Keratinocyte (primary cell): ENCODE data around the gene CDR2L. TPM values are rescaled to one million over a fixed set of nuclear protein-coding genes. Genes with fewer than 3 reads are reported as not detected.

Source experiments
- DNase-seq: peaks from one replicate; pipeline ENCODE4 v3.0.0-alpha.2; 2011; ENCODE audit warnings: low read depth, missing footprints, low spot score
- FAIRE-seq: peaks from 2 replicates; lab custom pipeline; 2011; peaks lifted over from hg19 to GRCh38; lab: Jason Lieb, UNC
- H2AFZ ChIP-seq: 2 replicates; pipeline ENCODE4 v1.6.0; 2012; ENCODE audit warnings: low read length, control low read depth, inconsistent platforms; ENCODE audit not compliant: control insufficient read depth
- H3K27ac ChIP-seq: 2 replicates; pipeline ENCODE4 v1.5.1; 2011; ENCODE audit warnings: low read length; ENCODE audit not compliant: control insufficient read depth, insufficient read depth
- H3K27me3 ChIP-seq: 3 replicates; pipeline ENCODE4 v1.6.0; 2011; ENCODE audit warnings: low read length; ENCODE audit not compliant: control insufficient read depth, insufficient read depth; ENCODE audit errors: extremely low read depth
- H3K36me3 ChIP-seq, 2 experiments: 2 replicates in 1 of 2; 3 replicates in 1 of 2; pipeline ENCODE4 v1.5.1; 2011; ENCODE audit warnings: low read length in 2 of 2, mild to moderate bottlenecking in 1 of 2; ENCODE audit not compliant: control insufficient read depth in 2 of 2, insufficient read depth in 2 of 2; ENCODE audit errors: extremely low read depth in 1 of 2
- H3K4me1 ChIP-seq: 3 replicates; pipeline ENCODE4 v1.5.1; 2011; ENCODE audit warnings: low read length; ENCODE audit not compliant: control insufficient read depth, insufficient read depth; ENCODE audit errors: extremely low read depth
- H3K4me2 ChIP-seq: 3 replicates; pipeline ENCODE4 v1.6.0; 2011; ENCODE audit warnings: low read depth, low read length; ENCODE audit not compliant: control insufficient read depth, insufficient read depth; ENCODE audit errors: extremely low read depth
- H3K4me3 ChIP-seq, 3 experiments: fragments of 200-600 bp in 1 of 3; sonication (generic) in 1 of 3; 2 replicates in 2 of 3; 3 replicates in 1 of 3; pipeline ENCODE4 v1.5.1; 2011 to 2016; ENCODE audit warnings: low read length in 3 of 3, mild to moderate bottlenecking in 3 of 3, control low read depth in 2 of 3, inconsistent platforms in 1 of 3, low read depth in 1 of 3, mixed read lengths in 1 of 3, mixed run types in 1 of 3, moderate library complexity in 1 of 3; ENCODE audit not compliant: control insufficient read depth in 2 of 3, insufficient read depth in 2 of 3; ENCODE audit errors: extremely low read depth in 1 of 3
- H3K79me2 ChIP-seq: 2 replicates; pipeline ENCODE4 v1.6.0; 2012; ENCODE audit warnings: low read length; ENCODE audit not compliant: control insufficient read depth, insufficient read depth
- H3K9ac ChIP-seq: 3 replicates; pipeline ENCODE4 v1.6.0; 2011; ENCODE audit warnings: low read length; ENCODE audit not compliant: control insufficient read depth, insufficient read depth; ENCODE audit errors: extremely low read depth
- H3K9me1 ChIP-seq: 3 replicates; pipeline ENCODE4 v1.6.0; 2011; ENCODE audit warnings: low read length; ENCODE audit not compliant: control insufficient read depth, insufficient read depth; ENCODE audit errors: extremely low read depth
- H3K9me3 ChIP-seq: 2 replicates; pipeline ENCODE4 v1.5.1; 2012; ENCODE audit warnings: low read depth, low read length; ENCODE audit not compliant: control insufficient read depth
- H4K20me1 ChIP-seq: 3 replicates; pipeline ENCODE4 v1.6.0; 2011; ENCODE audit warnings: low read length; ENCODE audit not compliant: control insufficient read depth, insufficient read depth; ENCODE audit errors: extremely low read depth
- CTCF ChIP-seq, 3 experiments: IDR thresholded peaks in 1 of 3; conservative IDR thresholded peaks in 1 of 3; optimal IDR thresholded peaks in 1 of 3; 2 replicates in 2 of 3; 3 replicates in 1 of 3; pipeline versions ENCODE3 to v1.5.1; 2011; ENCODE audit warnings: low read length in 3 of 3, mild to moderate bottlenecking in 3 of 3, moderate library complexity in 2 of 3, control low read depth in 1 of 3, inconsistent platforms in 1 of 3; ENCODE audit not compliant: insufficient read depth in 2 of 3; ENCODE audit errors: extremely low read depth in 1 of 3
- EZH2 ChIP-seq: IDR thresholded peaks from one replicate; pipeline ENCODE4 v1.6.1; 2012; ENCODE audit warnings: inconsistent platforms, mild to moderate bottlenecking, low read length, moderate library complexity
- dilution Hi-C: fragments of 300-500 bp; cut with MboI; formaldehyde crosslinking; loops from one replicate; pipeline ENCODE4 v1.7.0; 2020; ENCODE audit warnings: low sequenced_read_pairs; ENCODE audit not compliant: extremely low pct_ligation_motif_present
- polyA plus RNA-seq, 5 experiments: library from polyadenylated mRNA; depleted of rRNA in 3 of 5; stranded (reverse) in 3 of 5; stranded (forward) in 1 of 5; unstranded in 1 of 5; fragments of >200 nt; gene quantifications; 1 replicate in 1 of 5; 2 replicates in 3 of 5; 3 replicates in 1 of 5; pipeline versions ENCODE4 v1.2.1 to v1.2.3, GENCODE V29; 2011 to 2012; ENCODE audit warnings: missing spikeins in 2 of 5, low read depth in 1 of 5, low replicate concordance in 1 of 5

The CDR2L gene
- polyA plus RNA-seq, 1 donor (not counting 4 experiments of a cell fraction or from before 2014, with no cell fraction given): 7.1 TPM

- no peaks in the 10 kb centered on the region for H3K9me1 ChIP-seq
- FAIRE-seq: peak; percentile 94
- peak; percentile 97 for DNase-seq
- no peak overlapping the region for H2AFZ ChIP-seq
- TF ChIP-seq CTCF (optimal IDR thresholded peaks at IDR 0.05 in 1 of 3, IDR thresholded peaks at IDR 0.05 in 1 of 3, conservative IDR thresholded peaks at IDR 0.05 in 1 of 3; ENCODE audit: extremely low read depth in 1 of 3, insufficient read depth in 2 of 3, low read length in 3 of 3) (no peak), EZH2 (no peak)
- no peaks in the 10 kb centered on the region for H3K9me3 ChIP-seq
- no peaks in the 10 kb centered on the region for H4K20me1 ChIP-seq
- H3K4me2 ChIP-seq: peak overlapping the region; percentile 57
- H3K79me2 ChIP-seq: no peaks in the 10 kb centered on the region
- peak overlapping the region; percentile 66 for H3K27ac ChIP-seq
- peaks cover 19% of the 10 kb centered on the region for H3K4me1 ChIP-seq
- dilution Hi-C loops: no loop called here
- peak overlapping the region in 2 of 3 experiments; percentile 6 to 8 for H3K4me3 ChIP-seq
- peak overlapping the region; percentile 55 for H3K9ac ChIP-seq
- no peaks in the 10 kb centered on the region for H3K36me3 ChIP-seq
- H3K27me3 ChIP-seq: no peaks in the 10 kb centered on the region
These were observed 43.5 kb upstream of the CDR2L start for GRCh38 chr17:74943808-74944522.

- TF ChIP-seq EZH2: no peak
- TF ChIP-seq CTCF (optimal IDR thresholded peaks at IDR 0.05 in 1 of 3, IDR thresholded peaks at IDR 0.05 in 1 of 3, conservative IDR thresholded peaks at IDR 0.05 in 1 of 3; ENCODE audit: extremely low read depth in 1 of 3, insufficient read depth in 2 of 3, low read length in 3 of 3): no peak
- no peaks in the 10 kb centered on the region for H4K20me1 ChIP-seq
- no peaks in the 10 kb centered on the region for H3K27me3 ChIP-seq
- peaks cover 19% of the 10 kb centered on the region for H3K4me1 ChIP-seq
- H3K27ac ChIP-seq: no peak overlapping the region
- dilution Hi-C loops: no loop called here
- H3K4me3 ChIP-seq: no peak overlapping the region
- H3K4me2 ChIP-seq: no peak overlapping the region
- FAIRE-seq (no peak), DNase-seq (no peak)
- no peaks in the 10 kb centered on the region for H3K9me1 ChIP-seq
- H3K79me2 ChIP-seq: no peaks in the 10 kb centered on the region
- H3K9me3 ChIP-seq: no peaks in the 10 kb centered on the region
- H3K36me3 ChIP-seq: no peaks in the 10 kb centered on the region
- no peak overlapping the region for H2AFZ ChIP-seq
- no peak overlapping the region for H3K9ac ChIP-seq
These were observed 41.9 kb upstream of the CDR2L start for GRCh38 chr17:74945543-74945942.
